H7 (cell line): ENCODE data around the gene TLR8. TPM values are rescaled to one million over a fixed set of nuclear protein-coding genes. Genes with fewer than 3 reads are reported as not detected.

Source experiments
- DNase-seq: peaks from one replicate; pipeline ENCODE4 v3.0.0; 2012
- H3K27me3 ChIP-seq: 2 replicates; pipeline ENCODE4 v1.6.0; 2011; ENCODE audit warnings: mild to moderate bottlenecking, low read length; ENCODE audit not compliant: control insufficient read depth, insufficient read depth
- H3K36me3 ChIP-seq: replicated peaks from 2 replicates; pipeline ENCODE4 v1.5.1; 2011; ENCODE audit warnings: low read length; ENCODE audit not compliant: control insufficient read depth, insufficient read depth
- H3K4me3 ChIP-seq: 2 replicates; pipeline ENCODE4 v1.5.1; 2011; ENCODE audit warnings: low read depth, mild to moderate bottlenecking, control low read depth, low read length, moderate library complexity; ENCODE audit not compliant: insufficient read depth
- total RNA-seq: library from RNA; depleted of rRNA; stranded (reverse); fragments of >200 nt; shearing (Covaris generic); gene quantifications from 2 replicates; pipeline ENCODE4 v1.2.3, GENCODE V29; 2014; rRNA removed

TLR8 gene
- not detected in 2 replicates for total RNA-seq

GRCh38 chrX:12906046-12906761 lies at the start of gene TLR8:
Gene TLR8, plus strand, starts transcription at chrX:12906620. Its CDS starts 87 bp downstream, at chrX:12906707.
- Histone ChIP-seq H3K4me3 (no peak within 1 kb of the TSS), H3K27me3 (no peaks in the 10 kb centered on the region), H3K36me3 (no peaks in the 10 kb centered on the region)
- DNase-seq: no peak

- no peak overlapping the region for H3K4me3 ChIP-seq
- H3K27me3 ChIP-seq: no peaks in the 10 kb centered on the region
- no peaks in the 10 kb centered on the region for H3K36me3 ChIP-seq
- DNase-seq: peak; percentile 17
Observed at GRCh38 chrX:12865359-12865758, 41.1 kb upstream of the TLR8 start.

- Histone ChIP-seq H3K27me3 (no peaks in the 10 kb centered on the region), H3K4me3 (no peak within 1 kb of the TSS), H3K36me3 (no peaks in the 10 kb centered on the region)
- DNase-seq: no peak
Observed at GRCh38 chrX:12866451-12867377, 39.7 kb upstream of the TLR8 start, which contains the start of gene TLR7. Gene TLR7, plus strand, starts transcription at chrX:12867072. Its CDS starts 507 bp downstream, at chrX:12867579.

- no peaks in the 10 kb centered on the region for H3K27me3 ChIP-seq
- H3K36me3 ChIP-seq: no peaks in the 10 kb centered on the region
- DNase-seq: no peak
- H3K4me3 ChIP-seq: no peak overlapping the region
Observed at GRCh38 chrX:12867685-12868084, 38.7 kb upstream of the TLR8 start.

- Histone ChIP-seq H3K27me3 (no peaks in the 10 kb centered on the region), H3K36me3 (no peaks in the 10 kb centered on the region), H3K4me3 (no peak overlapping the region)
- no peak for DNase-seq
Observed at GRCh38 chrX:12868747-12869146, 37.7 kb upstream of the TLR8 start.

- no peaks in the 10 kb centered on the region for H3K27me3 ChIP-seq
- H3K36me3 ChIP-seq: no peaks in the 10 kb centered on the region
- no peak for DNase-seq
- no peak overlapping the region for H3K4me3 ChIP-seq
Observed at GRCh38 chrX:12871257-12871656, 35.2 kb upstream of the TLR8 start.

- Histone ChIP-seq H3K4me3 (no peak overlapping the region), H3K27me3 (no peaks in the 10 kb centered on the region), H3K36me3 (no peaks in the 10 kb centered on the region)
- DNase-seq: no peak
Observed at GRCh38 chrX:12872741-12873140, 33.7 kb upstream of the TLR8 start.

GRCh38 chrX:12874581-12874980 lies 31.8 kb upstream of the TLR8 start:
- no peak for DNase-seq
- no peaks in the 10 kb centered on the region for H3K36me3 ChIP-seq
- no peaks in the 10 kb centered on the region for H3K27me3 ChIP-seq
- no peak overlapping the region for H3K4me3 ChIP-seq

- H3K36me3 ChIP-seq: no peaks in the 10 kb centered on the region
- no peak for DNase-seq
- H3K27me3 ChIP-seq: no peaks in the 10 kb centered on the region
- H3K4me3 ChIP-seq: no peak overlapping the region
Observed at GRCh38 chrX:12877386-12877785, 29.0 kb upstream of the TLR8 start.

- no peak overlapping the region for H3K4me3 ChIP-seq
- no peaks in the 10 kb centered on the region for H3K36me3 ChIP-seq
- no peaks in the 10 kb centered on the region for H3K27me3 ChIP-seq
- DNase-seq: no peak
Observed at GRCh38 chrX:12878536-12878935, 27.9 kb upstream of the TLR8 start.

- no peak overlapping the region for H3K4me3 ChIP-seq
- DNase-seq: no peak
- H3K36me3 ChIP-seq: no peaks in the 10 kb centered on the region
- H3K27me3 ChIP-seq: no peaks in the 10 kb centered on the region
Observed at GRCh38 chrX:12881914-12882313, 24.5 kb upstream of the TLR8 start.

GRCh38 chrX:12885508-12885907 lies 20.9 kb upstream of the TLR8 start:
- H3K27me3 ChIP-seq: no peaks in the 10 kb centered on the region
- no peak overlapping the region for H3K4me3 ChIP-seq
- H3K36me3 ChIP-seq: no peaks in the 10 kb centered on the region
- no peak for DNase-seq

GRCh38 chrX:12886545-12886944 lies 19.9 kb upstream of the TLR8 start:
- H3K36me3 ChIP-seq: no peaks in the 10 kb centered on the region
- H3K4me3 ChIP-seq: no peak overlapping the region
- DNase-seq: no peak

GRCh38 chrX:12887141-12887540 lies 19.3 kb upstream of the TLR8 start:
- no peak overlapping the region for H3K4me3 ChIP-seq

More at GRCh38 chrX:12886545-12886944, 19.9 kb upstream of the TLR8 start:
- H3K27me3 ChIP-seq: no peaks in the 10 kb centered on the region

GRCh38 chrX:12887767-12888166 lies 18.7 kb upstream of the TLR8 start:
- no peaks in the 10 kb centered on the region for H3K27me3 ChIP-seq
- H3K4me3 ChIP-seq: no peak overlapping the region
- H3K36me3 ChIP-seq: no peaks in the 10 kb centered on the region
- DNase-seq: no peak

More at GRCh38 chrX:12887141-12887540, 19.3 kb upstream of the TLR8 start:
- Histone ChIP-seq H3K27me3 (no peaks in the 10 kb centered on the region), H3K36me3 (no peaks in the 10 kb centered on the region)
- DNase-seq: no peak
